ENCODE data around the gene ZSCAN2. TPM values are rescaled to one million over a fixed set of nuclear protein-coding genes. Genes with fewer than 3 reads are reported as not detected.

The ZSCAN2 gene
- total and polyA plus RNA-seq, 2 donors = 8.4 to 17.7 TPM

DNA sequence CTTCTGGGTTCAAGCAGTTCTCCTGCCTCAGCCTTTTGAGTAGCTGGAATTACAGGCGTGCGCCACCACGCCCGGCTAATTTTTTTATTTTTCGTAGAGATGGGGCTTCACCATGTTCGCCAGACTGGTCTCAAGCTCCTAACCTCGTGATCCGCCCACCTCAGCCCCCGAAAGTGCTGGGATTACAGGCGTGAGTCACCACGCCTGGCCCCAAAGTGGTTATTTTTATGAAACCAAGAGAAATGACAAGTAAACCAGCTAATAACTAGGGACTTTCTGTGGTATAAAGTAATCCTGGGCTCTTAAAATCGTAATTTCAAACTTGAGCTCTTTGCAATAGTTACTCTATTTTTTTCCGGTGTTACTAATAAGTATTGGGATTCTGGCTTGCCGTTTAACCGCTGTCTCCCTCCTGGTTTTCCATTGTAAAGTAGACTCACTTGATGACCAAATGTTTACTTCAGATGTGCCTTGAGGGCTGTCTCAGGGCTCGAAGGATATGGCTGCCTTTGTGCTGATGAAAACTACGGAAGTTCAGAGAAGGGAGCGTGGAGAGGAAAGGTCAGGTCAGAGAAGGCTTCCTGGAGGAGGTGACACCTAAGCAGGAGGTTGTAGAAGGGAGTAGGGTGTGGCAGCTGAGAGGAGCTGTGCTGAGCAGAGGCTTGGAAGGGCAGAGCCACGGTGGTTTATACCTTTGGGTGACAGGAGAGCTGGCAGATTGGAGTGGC is 4.2 kb downstream of the ZSCAN2 start:
- Histone ChIP-seq H3K27ac (ENCODE audit: low read depth in 1 of 2, low read length in 1 of 2) (no peak overlapping the region), H3K4me1 (ENCODE audit: control insufficient read depth in 2 of 2, insufficient read depth in 2 of 2, low read length in 2 of 2) (peaks cover 3 to 18% of the 10 kb centered on the region in 2 donors), H3K4me3 (ENCODE audit: low read length in 2 of 2) (no peak overlapping the region), H3K9me3 (ENCODE audit: control insufficient read depth in 2 of 2, insufficient read depth in 1 of 2, low read length in 1 of 2) (no peaks in the 10 kb centered on the region), H3K36me3 (ENCODE audit: control insufficient read depth in 2 of 2, insufficient read depth in 2 of 2, low read length in 1 of 2) (peaks cover 32 to 50% of the 10 kb centered on the region in 2 donors), H3K27me3 (ENCODE audit: control insufficient read depth in 2 of 2, insufficient read depth in 1 of 2, low read length in 1 of 2) (no peaks in the 10 kb centered on the region)
- DNase-seq (ENCODE audit: low read depth in 6 of 9, low spot score in 9 of 9) = no peak
- 89% methylated on average over 19 of the region's 19 CpGs for WGBS

DNA sequence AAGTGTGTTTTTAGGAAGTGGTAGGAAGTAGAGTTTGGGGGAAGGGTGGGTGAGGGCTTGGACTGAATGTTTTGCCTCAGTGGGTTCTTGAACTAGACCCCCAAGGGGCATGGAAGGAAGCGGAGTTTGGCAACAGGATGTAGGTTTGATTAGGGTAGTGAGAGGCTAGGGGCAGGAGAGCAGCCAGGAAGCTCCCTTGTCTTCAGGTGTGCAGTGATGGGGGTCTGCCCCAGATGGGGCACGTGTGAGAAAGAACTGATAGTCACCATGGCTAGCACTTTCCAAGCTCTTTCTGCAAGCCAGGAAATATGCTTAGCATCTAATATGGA is 4.7 kb downstream of the ZSCAN2 start:
- Histone ChIP-seq H3K9me3 (ENCODE audit: control insufficient read depth in 2 of 2, insufficient read depth in 1 of 2, low read length in 1 of 2) (no peaks in the 10 kb centered on the region), H3K36me3 (ENCODE audit: control insufficient read depth in 2 of 2, insufficient read depth in 2 of 2, low read length in 1 of 2) (peaks cover 32 to 52% of the 10 kb centered on the region in 2 donors), H3K4me1 (ENCODE audit: control insufficient read depth in 2 of 2, insufficient read depth in 2 of 2, low read length in 2 of 2) (peaks cover 3 to 13% of the 10 kb centered on the region in 2 donors), H3K27ac (ENCODE audit: low read depth in 1 of 2, low read length in 1 of 2) (no peak overlapping the region), H3K4me3 (ENCODE audit: low read length in 2 of 2) (no peak overlapping the region), H3K27me3 (ENCODE audit: control insufficient read depth in 2 of 2, insufficient read depth in 1 of 2, low read length in 1 of 2) (no peaks in the 10 kb centered on the region)
- 79% methylated on average over 2 of the region's 2 CpGs for WGBS
- DNase-seq (ENCODE audit: low read depth in 6 of 9, low spot score in 9 of 9) = no peak

DNA sequence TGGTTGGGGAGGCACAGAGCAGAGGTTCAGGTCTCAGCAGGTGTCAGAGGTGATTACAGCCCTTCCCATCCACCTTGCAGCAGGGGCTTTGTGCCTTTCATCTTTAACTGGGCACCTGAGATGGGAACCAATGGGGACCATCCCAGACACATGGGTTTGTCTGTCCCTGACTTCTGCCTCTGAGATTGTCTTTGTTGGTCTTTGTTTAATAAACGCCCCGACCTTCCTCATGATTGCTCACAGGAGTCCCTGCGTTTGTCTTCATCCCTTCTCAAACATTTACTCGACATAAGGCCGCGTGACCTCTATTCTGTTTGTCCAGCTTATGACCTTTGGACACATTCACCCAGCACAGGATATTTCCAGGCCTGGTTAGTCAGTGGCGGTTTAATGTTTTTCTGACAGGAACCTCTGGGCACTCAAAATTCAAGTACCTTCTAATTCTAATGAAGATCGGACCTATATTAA is 5.9 kb downstream of the ZSCAN2 start:
- Histone ChIP-seq H3K27ac (ENCODE audit: low read depth in 1 of 2, low read length in 1 of 2) (no peak overlapping the region), H3K27me3 (ENCODE audit: control insufficient read depth in 2 of 2, insufficient read depth in 1 of 2, low read length in 1 of 2) (no peaks in the 10 kb centered on the region), H3K9me3 (ENCODE audit: control insufficient read depth in 2 of 2, insufficient read depth in 1 of 2, low read length in 1 of 2) (no peaks in the 10 kb centered on the region), H3K4me3 (ENCODE audit: low read length in 2 of 2) (no peak overlapping the region), H3K36me3 (ENCODE audit: control insufficient read depth in 2 of 2, insufficient read depth in 2 of 2, low read length in 1 of 2) (peaks cover 32 to 52% of the 10 kb centered on the region in 2 donors), H3K4me1 (ENCODE audit: control insufficient read depth in 2 of 2, insufficient read depth in 2 of 2, low read length in 2 of 2) (peaks cover under 1 to 7% of the 10 kb centered on the region in 2 donors)
- no peak for DNase-seq (ENCODE audit: low read depth in 6 of 9, low spot score in 9 of 9)
- WGBS = 98% methylated on average over 8 of the region's 8 CpGs

DNA sequence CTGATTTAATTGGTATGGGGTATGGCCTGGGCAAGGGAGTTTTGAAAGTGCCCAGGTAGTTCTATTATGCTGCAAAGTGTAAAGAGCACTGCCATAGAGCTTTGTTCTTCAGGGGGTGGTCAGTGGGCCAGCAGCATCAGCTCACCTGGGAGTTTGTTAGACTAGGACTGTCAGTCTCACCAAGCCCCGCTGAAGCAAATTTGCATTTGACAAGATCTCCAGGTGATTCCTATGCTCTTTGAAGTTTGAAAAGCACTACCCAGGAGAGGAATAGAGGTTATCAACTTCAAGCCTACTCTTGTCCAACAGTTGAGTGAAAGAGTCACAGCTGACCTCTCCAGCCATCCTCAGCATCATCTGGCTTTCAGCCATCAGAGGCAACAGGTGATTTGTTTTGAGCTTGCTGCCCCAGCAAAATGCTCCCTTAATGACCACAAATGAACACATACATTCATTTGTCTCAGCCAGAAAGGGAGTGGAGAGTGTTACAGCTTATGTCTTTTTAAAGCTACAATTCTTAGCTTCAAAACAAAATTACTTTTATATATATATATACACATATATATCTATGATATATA is 8.0 kb downstream of the ZSCAN2 start:
- H3K27me3 ChIP-seq (ENCODE audit: control insufficient read depth in 2 of 2, insufficient read depth in 1 of 2, low read length in 1 of 2) = no peaks in the 10 kb centered on the region
- H3K27ac ChIP-seq (ENCODE audit: low read depth in 1 of 2, low read length in 1 of 2) = no peak overlapping the region
- H3K36me3 ChIP-seq (ENCODE audit: control insufficient read depth in 2 of 2, insufficient read depth in 2 of 2, low read length in 1 of 2) = peaks cover 30 to 48% of the 10 kb centered on the region in 2 donors
- H3K4me3 ChIP-seq (ENCODE audit: low read length in 2 of 2) = no peak overlapping the region
- 94% methylated on average over 1 of the region's 1 CpG for WGBS
- no peaks in the 10 kb centered on the region for H3K9me3 ChIP-seq (ENCODE audit: control insufficient read depth in 2 of 2, insufficient read depth in 1 of 2, low read length in 1 of 2)
- peaks cover 0 to 7% of the 10 kb centered on the region in 2 donors for H3K4me1 ChIP-seq (ENCODE audit: control insufficient read depth in 2 of 2, insufficient read depth in 2 of 2, low read length in 2 of 2)
- no peak for DNase-seq (ENCODE audit: low read depth in 6 of 9, low spot score in 9 of 9)

DNA sequence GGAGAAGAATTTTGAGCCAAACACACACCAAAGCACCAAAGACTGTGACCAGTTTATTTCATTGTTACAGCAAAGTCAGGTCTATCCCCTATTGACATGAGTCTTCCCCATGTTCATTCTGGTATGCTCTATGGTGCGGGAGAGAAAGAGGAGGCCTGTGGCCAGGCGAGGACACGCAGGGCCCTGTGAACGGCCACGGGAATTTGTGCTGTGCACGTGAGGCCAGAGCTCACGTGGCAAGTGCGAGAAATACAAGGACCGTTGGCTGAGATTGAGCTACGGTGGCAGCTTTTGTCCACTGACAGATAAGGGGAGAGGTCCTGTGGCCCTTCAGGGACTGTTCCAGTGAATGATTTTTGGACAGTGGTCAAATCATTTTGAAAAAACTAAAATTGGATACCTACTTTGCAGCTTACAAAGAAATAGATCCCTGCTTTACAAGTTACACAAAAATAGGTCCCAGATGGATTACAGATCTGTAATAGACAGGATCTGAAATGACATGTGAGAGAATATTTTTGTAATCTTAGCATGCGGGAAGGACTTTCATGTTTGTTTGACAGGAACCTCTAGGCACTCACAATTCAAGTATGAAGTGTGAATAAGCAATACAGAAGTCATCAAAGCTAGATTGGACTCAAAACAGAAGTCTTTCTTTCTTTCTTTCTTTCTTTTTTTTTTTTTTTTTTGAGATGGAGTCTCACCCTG is 9.2 kb downstream of the ZSCAN2 start:
- H3K36me3 ChIP-seq (ENCODE audit: control insufficient read depth in 2 of 2, insufficient read depth in 2 of 2, low read length in 1 of 2) = peaks cover 22 to 40% of the 10 kb centered on the region in 2 donors
- no peaks in the 10 kb centered on the region for H3K27me3 ChIP-seq (ENCODE audit: control insufficient read depth in 2 of 2, insufficient read depth in 1 of 2, low read length in 1 of 2)
- H3K4me3 ChIP-seq (ENCODE audit: low read length in 2 of 2) = no peak overlapping the region
- peaks cover 0 to 7% of the 10 kb centered on the region in 2 donors for H3K4me1 ChIP-seq (ENCODE audit: control insufficient read depth in 2 of 2, insufficient read depth in 2 of 2, low read length in 2 of 2)
- no peak for DNase-seq (ENCODE audit: low read depth in 6 of 9, low spot score in 9 of 9)
- WGBS = 94% methylated on average over 11 of the region's 11 CpGs
- no peak overlapping the region for H3K27ac ChIP-seq (ENCODE audit: low read depth in 1 of 2, low read length in 1 of 2)
- H3K9me3 ChIP-seq (ENCODE audit: control insufficient read depth in 2 of 2, insufficient read depth in 1 of 2, low read length in 1 of 2) = no peaks in the 10 kb centered on the region

DNA sequence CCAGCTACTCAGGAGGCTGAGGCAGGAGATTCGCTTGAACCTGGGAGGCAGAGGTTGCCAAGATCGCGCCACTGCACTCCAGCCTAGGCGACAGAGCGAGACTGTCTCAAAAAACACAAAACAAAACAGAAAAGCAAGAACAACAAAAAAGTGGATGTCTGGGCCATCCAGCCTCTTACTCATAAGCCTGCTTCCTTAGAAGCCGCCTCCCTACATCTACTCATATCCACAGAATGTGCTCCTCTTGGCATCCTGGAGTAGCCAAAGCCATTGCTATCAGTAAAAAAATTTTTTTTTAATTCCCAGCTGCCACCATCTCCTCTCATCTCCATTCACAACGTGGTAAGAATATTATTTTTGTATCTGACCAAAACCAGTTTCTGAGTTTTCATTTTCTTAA is 10.8 kb downstream of the ZSCAN2 start:
- no peaks in the 10 kb centered on the region for H3K9me3 ChIP-seq (ENCODE audit: control insufficient read depth in 2 of 2, insufficient read depth in 1 of 2, low read length in 1 of 2)
- 98% methylated on average over 7 of the region's 7 CpGs for WGBS
- no peak for DNase-seq (ENCODE audit: low read depth in 6 of 9, low spot score in 9 of 9)
- no peak overlapping the region for H3K4me3 ChIP-seq (ENCODE audit: low read length in 2 of 2)
- H3K4me1 ChIP-seq (ENCODE audit: control insufficient read depth in 2 of 2, insufficient read depth in 2 of 2, low read length in 2 of 2) = no peaks in the 10 kb centered on the region
- H3K27me3 ChIP-seq (ENCODE audit: control insufficient read depth in 2 of 2, insufficient read depth in 1 of 2, low read length in 1 of 2) = no peaks in the 10 kb centered on the region
- no peak overlapping the region for H3K27ac ChIP-seq (ENCODE audit: low read depth in 1 of 2, low read length in 1 of 2)
- peaks cover 18 to 33% of the 10 kb centered on the region in 2 donors for H3K36me3 ChIP-seq (ENCODE audit: control insufficient read depth in 2 of 2, insufficient read depth in 2 of 2, low read length in 1 of 2)

DNA sequence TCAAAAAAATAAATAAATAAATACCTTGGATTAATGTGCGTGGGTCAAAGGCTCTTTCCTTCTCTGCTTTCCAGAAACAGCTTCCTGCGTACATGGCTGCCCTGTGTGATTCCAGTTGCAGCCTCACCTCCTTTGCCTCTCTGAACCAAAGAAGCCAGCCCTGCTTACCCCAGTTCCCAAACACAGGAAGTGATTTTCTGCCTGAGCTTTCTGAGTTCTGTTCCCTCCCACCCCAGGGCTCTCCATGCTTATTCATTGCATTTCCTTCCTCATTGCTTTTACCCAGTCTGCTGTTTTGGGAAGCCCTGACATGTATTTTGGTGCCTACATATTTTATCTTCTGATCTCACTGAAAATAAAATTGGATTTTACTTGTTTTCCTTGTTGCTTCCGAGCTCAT is 15.4 kb downstream of the ZSCAN2 start:
- no peak for DNase-seq (ENCODE audit: low read depth in 6 of 9, low spot score in 9 of 9)
- 95% methylated on average over 3 of the region's 3 CpGs for WGBS
- peaks cover 7 to 8% of the 10 kb centered on the region in 2 donors for H3K9me3 ChIP-seq (ENCODE audit: control insufficient read depth in 2 of 2, insufficient read depth in 1 of 2, low read length in 1 of 2)
- H3K27ac ChIP-seq (ENCODE audit: low read depth in 1 of 2, low read length in 1 of 2) = no peak overlapping the region
- no peak overlapping the region for H3K4me3 ChIP-seq (ENCODE audit: low read length in 2 of 2)
- H3K4me1 ChIP-seq (ENCODE audit: control insufficient read depth in 2 of 2, insufficient read depth in 2 of 2, low read length in 2 of 2) = no peaks in the 10 kb centered on the region
- peaks cover 14 to 27% of the 10 kb centered on the region in 2 donors for H3K36me3 ChIP-seq (ENCODE audit: control insufficient read depth in 2 of 2, insufficient read depth in 2 of 2, low read length in 1 of 2)
- H3K27me3 ChIP-seq (ENCODE audit: control insufficient read depth in 2 of 2, insufficient read depth in 1 of 2, low read length in 1 of 2) = no peaks in the 10 kb centered on the region

DNA sequence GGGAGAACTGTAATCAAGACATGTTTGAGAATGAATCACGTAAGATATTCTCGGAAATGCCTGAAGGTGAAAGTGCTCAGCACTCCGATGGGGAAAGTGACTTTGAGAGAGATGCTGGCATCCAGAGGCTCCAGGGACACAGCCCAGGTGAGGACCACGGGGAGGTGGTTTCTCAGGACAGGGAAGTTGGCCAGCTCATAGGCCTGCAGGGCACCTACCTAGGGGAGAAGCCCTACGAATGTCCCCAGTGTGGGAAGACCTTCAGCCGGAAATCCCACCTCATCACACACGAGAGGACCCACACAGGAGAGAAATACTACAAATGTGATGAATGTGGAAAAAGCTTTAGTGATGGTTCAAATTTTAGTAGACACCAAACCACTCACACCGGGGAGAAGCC is 19.8 kb downstream of the ZSCAN2 start:
- no peak for DNase-seq (ENCODE audit: low read depth in 6 of 9, low spot score in 9 of 9)

DNA sequence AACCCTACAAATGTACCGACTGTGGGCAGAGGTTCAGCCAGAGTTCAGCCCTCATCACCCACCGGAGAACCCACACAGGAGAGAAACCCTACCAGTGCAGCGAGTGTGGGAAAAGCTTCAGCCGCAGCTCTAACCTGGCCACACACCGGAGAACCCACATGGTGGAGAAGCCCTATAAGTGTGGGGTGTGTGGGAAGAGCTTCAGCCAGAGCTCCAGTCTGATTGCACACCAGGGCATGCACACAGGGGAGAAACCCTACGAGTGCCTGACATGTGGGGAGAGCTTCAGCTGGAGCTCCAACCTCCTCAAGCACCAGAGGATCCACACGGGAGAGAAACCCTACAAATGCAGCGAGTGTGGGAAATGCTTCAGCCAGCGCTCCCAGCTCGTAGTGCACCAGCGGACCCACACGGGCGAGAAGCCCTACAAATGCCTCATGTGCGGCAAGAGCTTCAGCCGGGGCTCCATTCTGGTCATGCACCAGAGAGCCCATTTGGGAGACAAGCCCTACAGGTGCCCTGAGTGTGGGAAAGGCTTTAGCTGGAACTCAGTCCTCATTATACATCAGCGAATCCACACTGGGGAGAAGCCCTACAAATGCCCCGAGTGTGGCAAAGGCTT is 20.7 kb downstream of the ZSCAN2 start:
- Histone ChIP-seq H3K4me1 (ENCODE audit: control insufficient read depth in 2 of 2, insufficient read depth in 2 of 2, low read length in 2 of 2) (no peaks in the 10 kb centered on the region), H3K36me3 (ENCODE audit: control insufficient read depth in 2 of 2, insufficient read depth in 2 of 2, low read length in 1 of 2) (peaks cover 27 to 37% of the 10 kb centered on the region in 2 donors), H3K27ac (ENCODE audit: low read depth in 1 of 2, low read length in 1 of 2) (no peak overlapping the region), H3K9me3 (ENCODE audit: control insufficient read depth in 2 of 2, insufficient read depth in 1 of 2, low read length in 1 of 2) (peaks cover 18 to 24% of the 10 kb centered on the region in 2 donors), H3K4me3 (ENCODE audit: low read length in 2 of 2) (no peak overlapping the region), H3K27me3 (ENCODE audit: control insufficient read depth in 2 of 2, insufficient read depth in 1 of 2, low read length in 1 of 2) (no peaks in the 10 kb centered on the region)
- DNase-seq (ENCODE audit: low read depth in 6 of 9, low spot score in 9 of 9) = no peak
- WGBS = 98% methylated on average over 17 of the region's 17 CpGs

More for the DNA sequence above, 19.8 kb downstream of the ZSCAN2 start:
- Histone ChIP-seq H3K27ac (ENCODE audit: low read depth in 1 of 2, low read length in 1 of 2) (no peak overlapping the region), H3K27me3 (ENCODE audit: control insufficient read depth in 2 of 2, insufficient read depth in 1 of 2, low read length in 1 of 2) (no peaks in the 10 kb centered on the region), H3K36me3 (ENCODE audit: control insufficient read depth in 2 of 2, insufficient read depth in 2 of 2, low read length in 1 of 2) (peaks cover 33 to 40% of the 10 kb centered on the region in 2 donors), H3K4me1 (ENCODE audit: control insufficient read depth in 2 of 2, insufficient read depth in 2 of 2, low read length in 2 of 2) (no peaks in the 10 kb centered on the region), H3K9me3 (ENCODE audit: control insufficient read depth in 2 of 2, insufficient read depth in 1 of 2, low read length in 1 of 2) (peaks cover 18 to 24% of the 10 kb centered on the region in 2 donors), H3K4me3 (ENCODE audit: low read length in 2 of 2) (no peak overlapping the region)
- 99% methylated on average over 8 of the region's 8 CpGs for WGBS

Data from thymus (tissue), 11 donors.